A549 (cell line): ENCODE results near the gene TWIST1. TPM values are rescaled to one million over a fixed set of nuclear protein-coding genes. Genes with fewer than 3 reads are reported as not detected.

Experiments used
- ATAC-seq, 2 experiments: fragments of 200-7000 bp in 1 of 2; fragments of >200 bp in 1 of 2; cut with Nextera tagmentation in 1 of 2; cut with Tn5 transposase in 1 of 2; 3 replicates each; pipeline versions ENCODE4 v1.8.0 to v1.9.1; 2018 to 2020; ENCODE audit warnings: mild to moderate bottlenecking in 1 of 2, moderate library complexity in 1 of 2
- CTCF ChIA-PET: fragments of 300-600 bp; sonication (Branson Sonifier 250); formaldehyde crosslinking; extraction: SDS; loops from one replicate; lab custom pipeline; 2021; ENCODE audit warnings: antibody characterized with exemption, inconsistent platforms; lab: Yijun Ruan, JAX
- POLR2A ChIA-PET: fragments of 350-600 bp; formaldehyde crosslinking; extraction: SDS; loops from one replicate; lab custom pipeline; 2021; ENCODE audit warnings: antibody characterized with exemption, inconsistent platforms; lab: Yijun Ruan, JAX
- DNase-seq, 2 experiments: peaks; one replicate each; pipeline versions ENCODE4 v3.0.0 to v3.0.0-alpha.2; 2011 to 2016; ENCODE audit warnings: low read depth in 1 of 2, low spot score in 1 of 2
- FAIRE-seq: peaks from 2 replicates; lab custom pipeline; 2011; peaks lifted over from hg19 to GRCh38; lab: Jason Lieb, UNC
- H3K27ac ChIP-seq, 2 experiments: fragments of >200 bp; sonication (Bioruptor Twin); formaldehyde crosslinking; 3 replicates each; pipeline ENCODE4 v1.5.1; 2016 to 2017
- H3K4me1 ChIP-seq: fragments of >200 bp; sonication (Bioruptor Twin); formaldehyde crosslinking; 3 replicates; pipeline ENCODE4 v1.6.1; 2016
- H3K4me2 ChIP-seq: fragments of >200 bp; sonication (Bioruptor Twin); formaldehyde crosslinking; 3 replicates; pipeline ENCODE4 v1.6.1; 2016
- H3K4me3 ChIP-seq: fragments of >200 bp; sonication (Bioruptor Twin); formaldehyde crosslinking; 3 replicates; pipeline ENCODE4 v1.5.1; 2016
- H3K9me3 ChIP-seq: fragments of >200 bp; sonication (Bioruptor Twin); formaldehyde crosslinking; 3 replicates; pipeline ENCODE4 v1.6.1; 2016
- CBX2 ChIP-seq: fragments of 200-600 bp; sonication (generic); IDR thresholded peaks from 2 replicates; pipeline ENCODE4 v1.6.1; 2016; ENCODE audit warnings: low read depth, mild to moderate bottlenecking, borderline replicate concordance
- CBX8 ChIP-seq: fragments of 200-600 bp; sonication (generic); IDR thresholded peaks from 2 replicates; pipeline ENCODE4 v1.6.1; 2016
- CEBPB ChIP-seq, 2 experiments: fragments of >200 bp in 1 of 2; sonication (Bioruptor Twin) in 1 of 2; formaldehyde crosslinking in 1 of 2; IDR thresholded peaks; 2 replicates each; pipeline ENCODE4 v1.6.1; 2012 to 2016
- CHD4 ChIP-seq: fragments of 200-600 bp; sonication (generic); IDR thresholded peaks from 2 replicates; pipeline ENCODE4 v1.6.1; 2016; ENCODE audit warnings: antibody characterized with exemption, mild to moderate bottlenecking, borderline replicate concordance
- FOSB ChIP-seq: fragments of 250-450 bp; sonication (Bioruptor Pico); IDR thresholded peaks from 2 replicates; pipeline ENCODE4 v1.5.0; 2020; ENCODE audit warnings: mild to moderate bottlenecking, moderate library complexity
- FOSL2 ChIP-seq, 2 experiments: fragments of 450-650 bp in 1 of 2; fragments of >200 bp in 1 of 2; sonication (Bioruptor Twin) in 1 of 2; formaldehyde crosslinking; IDR thresholded peaks; 2 replicates each; pipeline versions ENCODE4 v1.5.0 to v1.6.1; 2016 to 2020; ENCODE audit warnings: mild to moderate bottlenecking in 1 of 2, moderate library complexity in 1 of 2
- FOXS1 ChIP-seq: fragments of 250-450 bp; sonication (Bioruptor Pico); IDR thresholded peaks from 2 replicates; pipeline ENCODE4 v1.5.0; 2020; ENCODE audit warnings: mild to moderate bottlenecking, moderate library complexity
- HDAC2 ChIP-seq: fragments of 200-600 bp; sonication (generic); IDR thresholded peaks from 2 replicates; pipeline ENCODE4 v1.6.1; 2016
- HES2 ChIP-seq: fragments of >200 bp; sonication (Bioruptor Twin); formaldehyde crosslinking; IDR thresholded peaks from 2 replicates; pipeline ENCODE4 v1.6.1; 2016
- HEYL ChIP-seq: fragments of 250-450 bp; sonication (Bioruptor Pico); IDR thresholded peaks from 2 replicates; pipeline ENCODE4 v1.8.0; 2021; ENCODE audit warnings: mild to moderate bottlenecking, moderate library complexity
- HOXB5 ChIP-seq: fragments of 250-450 bp; sonication (Bioruptor Pico); IDR thresholded peaks from 2 replicates; pipeline ENCODE4 v1.5.0; 2020; ENCODE audit warnings: mild to moderate bottlenecking, moderate library complexity
- JUNB ChIP-seq: fragments of >200 bp; sonication (Bioruptor Twin); formaldehyde crosslinking; IDR thresholded peaks from 2 replicates; pipeline ENCODE4 v1.6.1; 2016
- KDM1A ChIP-seq: fragments of 200-600 bp; sonication (generic); IDR thresholded peaks from 2 replicates; pipeline ENCODE4 v1.6.1; 2016; ENCODE audit warnings: low read depth, mild to moderate bottlenecking
- MAZ ChIP-seq: fragments of 150-350 bp; IDR thresholded peaks from 2 replicates; pipeline ENCODE4 v1.6.1; 2014; ENCODE audit warnings: antibody characterized with exemption, low read depth, low read length, borderline replicate concordance
- MYC ChIP-seq: IDR thresholded peaks from 2 replicates; pipeline ENCODE4 v1.6.1; 2012; ENCODE audit warnings: mild to moderate bottlenecking, inconsistent platforms, low read length, improper control_type of control experiment, borderline replicate concordance
- NFE2L2 ChIP-seq: fragments of 150-350 bp; conservative IDR thresholded peaks from 2 replicates; pipeline ENCODE4 v1.6.1; 2014; ENCODE audit warnings: low read length
- PHF8 ChIP-seq: fragments of 200-600 bp; sonication (generic); IDR thresholded peaks from 2 replicates; pipeline ENCODE4 v1.6.1; 2016; ENCODE audit warnings: low read depth, mild to moderate bottlenecking, antibody characterized with exemption, moderate library complexity, borderline replicate concordance
- POLR2A ChIP-seq: IDR thresholded peaks from 2 replicates; pipeline ENCODE4 v1.6.1; 2012; ENCODE audit warnings: mild to moderate bottlenecking, low read length
- TP53 ChIP-seq: fragments of 250-450 bp; sonication (Bioruptor Pico); IDR thresholded peaks from 2 replicates; pipeline ENCODE4 v1.5.0; 2021; ENCODE audit warnings: mild to moderate bottlenecking, moderate library complexity
- ZFP36 ChIP-seq: fragments of 450-650 bp; IDR thresholded peaks from 2 replicates; pipeline ENCODE4 v1.6.1; 2014; ENCODE audit warnings: borderline replicate concordance; ENCODE audit not compliant: partially characterized antibody
- ZSCAN20 ChIP-seq: fragments of 250-450 bp; sonication (Bioruptor Pico); IDR thresholded peaks from 2 replicates; pipeline ENCODE4 v1.8.0; 2022; ENCODE audit warnings: mild to moderate bottlenecking, moderate library complexity
- WGBS: methylation state at CpG from one replicate; pipeline ENCODE4 v1.1.6; 2017; ENCODE audit errors: missing lambda C conversion rate; 5-methylcytosine and 5-hydroxymethylcytosine counted together
- polyA plus RNA-seq, 4 experiments: library from polyadenylated mRNA; depleted of rRNA in 3 of 4; stranded (reverse); fragments of >200 nt; fragmentation: RNase III in 1 of 4; extraction: RNeasy Plus Mini Kit Qiagen cat#74134 plus additional on column Dnase treatment in 1 of 4; gene quantifications; 2 replicates in 3 of 4; 3 replicates in 1 of 4; pipeline ENCODE4 v1.2.3, GENCODE V29; 2011 to 2017
- TF ChIP-seq, protein P1 (sequence below): IDR thresholded peaks from 2 replicates; pipeline ENCODE4 v1.6.1; 2012; ENCODE audit warnings: low read depth, borderline replicate concordance
- TF ChIP-seq, protein P2 (sequence below): fragments of >200 bp; sonication (Bioruptor Twin); formaldehyde crosslinking; IDR thresholded peaks from 3 replicates; pipeline ENCODE4 v1.6.1; 2016
- TF ChIP-seq, protein P3 (sequence below): IDR thresholded peaks from 2 replicates; pipeline ENCODE4 v1.6.1; 2012
- TF ChIP-seq, protein P4 (sequence below): fragments of 150-350 bp; IDR thresholded peaks from 2 replicates; pipeline ENCODE4 v1.6.1; 2014; ENCODE audit warnings: low read depth, mild to moderate bottlenecking, low read length
- TF ChIP-seq, protein P5 (sequence below): fragments of 450-650 bp; IDR thresholded peaks from 2 replicates; pipeline ENCODE4 v1.6.1; 2014; ENCODE audit warnings: antibody characterized with exemption

TWIST1 gene
- polyA plus RNA-seq, 2 of the 4 experiments (the other 2 are of a cell fraction): 0.61 to 1.3 TPM

GRCh38 chr7:19104811-19105210 is 12.6 kb downstream of the TWIST1 start:
- Histone ChIP-seq H3K4me3 (no peak overlapping the region), H3K27ac (no peak overlapping the region)
- FAIRE-seq: no peak
- TF ChIP-seq CHD4: no peak
- no peak for TF ChIP-seq FOSB
- TF ChIP-seq HOXB5 (CRISPR knock-in tag): no peak
- no peak for TF ChIP-seq CBX2
- no peak for TF ChIP-seq POLR2A
- TF ChIP-seq, protein P1, sequence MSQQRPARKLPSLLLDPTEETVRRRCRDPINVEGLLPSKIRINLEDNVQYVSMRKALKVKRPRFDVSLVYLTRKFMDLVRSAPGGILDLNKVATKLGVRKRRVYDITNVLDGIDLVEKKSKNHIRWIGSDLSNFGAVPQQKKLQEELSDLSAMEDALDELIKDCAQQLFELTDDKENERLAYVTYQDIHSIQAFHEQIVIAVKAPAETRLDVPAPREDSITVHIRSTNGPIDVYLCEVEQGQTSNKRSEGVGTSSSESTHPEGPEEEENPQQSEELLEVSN: no peak
- TF ChIP-seq CEBPB (IDR thresholded peaks at IDR 0.05): no peak
- TF ChIP-seq HEYL: no peak
- no peak for TF ChIP-seq PHF8
- TF ChIP-seq FOXS1 (CRISPR knock-in tag): no peak
- TF ChIP-seq ZFP36: no peak
- no peak for TF ChIP-seq CBX8
- TF ChIP-seq NFE2L2: no peak
- no peak for TF ChIP-seq KDM1A
- TF ChIP-seq, protein P2, sequence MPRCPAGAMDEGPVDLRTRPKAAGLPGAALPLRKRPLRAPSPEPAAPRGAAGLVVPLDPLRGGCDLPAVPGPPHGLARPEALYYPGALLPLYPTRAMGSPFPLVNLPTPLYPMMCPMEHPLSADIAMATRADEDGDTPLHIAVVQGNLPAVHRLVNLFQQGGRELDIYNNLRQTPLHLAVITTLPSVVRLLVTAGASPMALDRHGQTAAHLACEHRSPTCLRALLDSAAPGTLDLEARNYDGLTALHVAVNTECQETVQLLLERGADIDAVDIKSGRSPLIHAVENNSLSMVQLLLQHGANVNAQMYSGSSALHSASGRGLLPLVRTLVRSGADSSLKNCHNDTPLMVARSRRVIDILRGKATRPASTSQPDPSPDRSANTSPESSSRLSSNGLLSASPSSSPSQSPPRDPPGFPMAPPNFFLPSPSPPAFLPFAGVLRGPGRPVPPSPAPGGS: no peak
- TF ChIP-seq HDAC2: no peak
- TF ChIP-seq HES2: no peak
- no peak for TF ChIP-seq ZSCAN20 (CRISPR knock-in tag)
- TF ChIP-seq, all 56 proteins: peak for 0
- Histone ChIP-seq H3K4me2 (no peak overlapping the region), H3K9me3 (no peaks in the 10 kb centered on the region), H3K4me1 (no peaks in the 10 kb centered on the region)
- DNase-seq: no peak
- 51% methylated on average over 4 of the region's 4 CpGs for WGBS
- ChIA-PET POLR2A (no interaction called here), CTCF (no interaction called here)
- no peak for ATAC-seq

GRCh38 chr7:19102884-19103283 is 14.6 kb downstream of the TWIST1 start:
- no peak for FAIRE-seq
- no peak for ATAC-seq
- no peak overlapping the region for H3K4me2 ChIP-seq
- DNase-seq: no peak
- no peak overlapping the region for H3K27ac ChIP-seq
- CTCF ChIA-PET: interaction anchor here (0.7 kb wide), 1 partner anchor 1495 kb away, joined by 3 read pairs; no protein-coding TSS in a partner anchor
- 41% methylated on average over 4 of the region's 4 CpGs for WGBS
- POLR2A ChIA-PET: no interaction called here
- H3K4me3 ChIP-seq: no peak overlapping the region
- H3K4me1 ChIP-seq: no peaks in the 10 kb centered on the region
- TF ChIP-seq CBX2 (no peak), FOSL2 (IDR thresholded peaks at IDR 0.05) (no peak), FOSL2 (CRISPR knock-in tag; IDR thresholded peaks at IDR 0.05) (no peak), HOXB5 (CRISPR knock-in tag) (no peak)
- no peaks in the 10 kb centered on the region for H3K9me3 ChIP-seq

DNA sequence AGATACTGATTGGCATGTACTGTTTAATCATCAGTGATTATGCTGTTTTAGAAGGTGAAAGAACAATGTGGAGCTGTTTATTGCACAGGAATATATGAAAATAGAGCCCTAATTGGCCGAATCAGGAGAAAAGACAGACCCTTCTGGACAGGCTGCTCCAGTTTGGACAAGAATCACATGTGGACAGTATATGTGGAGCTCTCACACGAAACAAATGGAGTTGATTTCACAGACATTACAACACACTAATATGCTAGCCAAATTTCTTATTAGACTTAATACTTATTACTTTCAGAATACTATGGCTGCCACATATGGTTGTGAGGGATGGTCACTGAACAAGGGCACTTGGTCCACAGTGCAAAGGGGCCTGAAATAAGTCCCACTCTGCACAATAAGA is 15.5 kb downstream of the TWIST1 start:
- CTCF ChIA-PET: no interaction called here
- DNase-seq (no peak), FAIRE-seq (no peak), ATAC-seq (no peak)
- H3K4me2 ChIP-seq: no peak overlapping the region
- no peaks in the 10 kb centered on the region for H3K4me1 ChIP-seq
- no peaks in the 10 kb centered on the region for H3K9me3 ChIP-seq
- WGBS: 13% methylated on average over 2 of the region's 2 CpGs
- POLR2A ChIA-PET: no interaction called here
- TF ChIP-seq, protein P3, sequence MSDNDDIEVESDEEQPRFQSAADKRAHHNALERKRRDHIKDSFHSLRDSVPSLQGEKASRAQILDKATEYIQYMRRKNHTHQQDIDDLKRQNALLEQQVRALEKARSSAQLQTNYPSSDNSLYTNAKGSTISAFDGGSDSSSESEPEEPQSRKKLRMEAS: no peak
- TF ChIP-seq MAZ: no peak
- no peak for TF ChIP-seq MYC
- TF ChIP-seq POLR2A: no peak
- TF ChIP-seq, protein P4, sequence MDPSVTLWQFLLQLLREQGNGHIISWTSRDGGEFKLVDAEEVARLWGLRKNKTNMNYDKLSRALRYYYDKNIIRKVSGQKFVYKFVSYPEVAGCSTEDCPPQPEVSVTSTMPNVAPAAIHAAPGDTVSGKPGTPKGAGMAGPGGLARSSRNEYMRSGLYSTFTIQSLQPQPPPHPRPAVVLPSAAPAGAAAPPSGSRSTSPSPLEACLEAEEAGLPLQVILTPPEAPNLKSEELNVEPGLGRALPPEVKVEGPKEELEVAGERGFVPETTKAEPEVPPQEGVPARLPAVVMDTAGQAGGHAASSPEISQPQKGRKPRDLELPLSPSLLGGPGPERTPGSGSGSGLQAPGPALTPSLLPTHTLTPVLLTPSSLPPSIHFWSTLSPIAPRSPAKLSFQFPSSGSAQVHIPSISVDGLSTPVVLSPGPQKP: no peak
- no peak for TF ChIP-seq FOSB
- TF ChIP-seq, protein P5, sequence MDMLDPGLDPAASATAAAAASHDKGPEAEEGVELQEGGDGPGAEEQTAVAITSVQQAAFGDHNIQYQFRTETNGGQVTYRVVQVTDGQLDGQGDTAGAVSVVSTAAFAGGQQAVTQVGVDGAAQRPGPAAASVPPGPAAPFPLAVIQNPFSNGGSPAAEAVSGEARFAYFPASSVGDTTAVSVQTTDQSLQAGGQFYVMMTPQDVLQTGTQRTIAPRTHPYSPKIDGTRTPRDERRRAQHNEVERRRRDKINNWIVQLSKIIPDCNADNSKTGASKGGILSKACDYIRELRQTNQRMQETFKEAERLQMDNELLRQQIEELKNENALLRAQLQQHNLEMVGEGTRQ: no peak
- no peak for TF ChIP-seq TP53 (CRISPR knock-in tag)
- no peak for TF ChIP-seq HOXB5 (CRISPR knock-in tag)
- no peak for TF ChIP-seq JUNB
- TF ChIP-seq ZSCAN20 (CRISPR knock-in tag): no peak
- TF ChIP-seq HDAC2: no peak
- H3K27ac ChIP-seq: no peak overlapping the region
- H3K4me3 ChIP-seq: no peak overlapping the region
